Esophagus squamous epithelium (tissue), 5 donors: ENCODE measurements around the gene SPTLC2. TPM values are rescaled to one million over a fixed set of nuclear protein-coding genes. Genes with fewer than 3 reads are reported as not detected.
A peak's percentile ranks its signal among the peaks of the same experiment; 100 is the strongest.

Source experiments
- DNase-seq: peaks from one replicate; lab custom pipeline; 2025; lab: John Stamatoyannopoulos, UW
- H3K27ac ChIP-seq, 4 donors: fragments of 200-600 bp; sonication (generic); one replicate each; pipeline ENCODE4 v1.5.1; 2016 to 2019; ENCODE audit warnings: mild to moderate bottlenecking in 1 of 4
- H3K27me3 ChIP-seq, 4 donors: fragments of 200-600 bp; sonication (generic); 1 replicate in 3 of 4; 2 replicates in 1 of 4; pipeline versions ENCODE4 v1.5.1 to v1.6.0; 2017 to 2021; ENCODE audit warnings: antibody characterized with exemption in 1 of 4
- H3K36me3 ChIP-seq, 3 donors: fragments of 200-600 bp; sonication (generic); one replicate each; pipeline ENCODE4 v1.5.1; 2016 to 2019
- H3K4me1 ChIP-seq, 3 donors: fragments of 200-600 bp; sonication (generic); one replicate each; pipeline ENCODE4 v1.5.1; 2017 to 2019
- H3K4me3 ChIP-seq, 4 donors: fragments of 200-600 bp; sonication (generic); 1 replicate in 3 of 4; 2 replicates in 1 of 4; pipeline ENCODE4 v1.5.1; 2016 to 2019; ENCODE audit warnings: mild to moderate bottlenecking in 2 of 4, moderate library complexity in 1 of 4
- H3K9me3 ChIP-seq, 3 donors: fragments of 200-600 bp; sonication (generic); one replicate each; pipeline ENCODE4 v1.5.1; 2016 to 2019
- POLR2A ChIP-seq, 4 donors: fragments of 450-650 bp; IDR thresholded peaks; one replicate each; pipeline ENCODE4 v1.6.1; 2017; ENCODE audit warnings: antibody characterized with exemption in 4 of 4, mild to moderate bottlenecking in 4 of 4, moderate library complexity in 3 of 4
- WGBS, 2 donors: methylation state at CpG; one replicate each; pipeline ENCODE4 v1.1.5; 2018; 5-methylcytosine and 5-hydroxymethylcytosine counted together
- intact Hi-C: fragments of 100-400 bp; cut with DNase I; formaldehyde crosslinking; loops from one replicate; pipeline ENCODE4 v1.15.0; 2022
- total RNA-seq, 4 donors: library from RNA; depleted of rRNA; stranded (reverse); fragments of >200 nt; gene quantifications; one replicate each; pipeline ENCODE4 v1.1.0, GENCODE V29; 2016
- TF ChIP-seq, protein P1 (sequence below), 6 experiments: fragments of 450-650 bp in 4 of 6; fragments of 200-600 bp in 2 of 6; sonication (generic) in 2 of 6; IDR thresholded peaks; one replicate each; pipeline ENCODE4 v1.5.1; 2016 to 2019; ENCODE audit warnings: antibody characterized with exemption in 6 of 6, mild to moderate bottlenecking in 4 of 6, moderate library complexity in 4 of 6
- donor health status: DM: yes; HTN: yes; CAD: no.

SPTLC2 gene
- total RNA-seq, 4 donors from 2014 or later, result 35.1 to 50.5 (median 39.9) TPM

GRCh38 chr14:77583657-77584056 lies 32.8 kb downstream of the SPTLC2 start:
- TF ChIP-seq, protein P1, sequence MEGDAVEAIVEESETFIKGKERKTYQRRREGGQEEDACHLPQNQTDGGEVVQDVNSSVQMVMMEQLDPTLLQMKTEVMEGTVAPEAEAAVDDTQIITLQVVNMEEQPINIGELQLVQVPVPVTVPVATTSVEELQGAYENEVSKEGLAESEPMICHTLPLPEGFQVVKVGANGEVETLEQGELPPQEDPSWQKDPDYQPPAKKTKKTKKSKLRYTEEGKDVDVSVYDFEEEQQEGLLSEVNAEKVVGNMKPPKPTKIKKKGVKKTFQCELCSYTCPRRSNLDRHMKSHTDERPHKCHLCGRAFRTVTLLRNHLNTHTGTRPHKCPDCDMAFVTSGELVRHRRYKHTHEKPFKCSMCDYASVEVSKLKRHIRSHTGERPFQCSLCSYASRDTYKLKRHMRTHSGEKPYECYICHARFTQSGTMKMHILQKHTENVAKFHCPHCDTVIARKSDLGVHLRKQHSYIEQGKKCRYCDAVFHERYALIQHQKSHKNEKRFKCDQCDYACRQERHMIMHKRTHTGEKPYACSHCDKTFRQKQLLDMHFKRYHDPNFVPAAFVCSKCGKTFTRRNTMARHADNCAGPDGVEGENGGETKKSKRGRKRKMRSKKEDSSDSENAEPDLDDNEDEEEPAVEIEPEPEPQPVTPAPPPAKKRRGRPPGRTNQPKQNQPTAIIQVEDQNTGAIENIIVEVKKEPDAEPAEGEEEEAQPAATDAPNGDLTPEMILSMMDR (IDR thresholded peaks at IDR 0.05), result no peak
- no peak for TF ChIP-seq POLR2A (IDR thresholded peaks at IDR 0.05)
- intact Hi-C loops, result no loop called here

GRCh38 chr14:77582511-77582910 lies 33.9 kb downstream of the SPTLC2 start:
- H3K36me3 ChIP-seq, result peaks cover 0 to 23% (median 3%) of the 10 kb centered on the region in 3 donors
- WGBS, 2 donors, result 78 to 97% methylated on average over 3 of the region's 3 CpGs
- H3K27ac ChIP-seq, result peak overlapping the region in 2 of 4 donors; percentile 14 to 40
- no peaks in the 10 kb centered on the region for H3K27me3 ChIP-seq
- no peaks in the 10 kb centered on the region for H3K9me3 ChIP-seq
- TF ChIP-seq POLR2A (IDR thresholded peaks at IDR 0.05), result no peak
- TF ChIP-seq, protein P1 (IDR thresholded peaks at IDR 0.05), result no peak
- DNase-seq, result no peak
- no peak overlapping the region for H3K4me3 ChIP-seq
- intact Hi-C loops, result no loop called here
- peaks cover 0 to 40% (median 17%) of the 10 kb centered on the region in 3 donors for H3K4me1 ChIP-seq

More at GRCh38 chr14:77583657-77584056, 32.8 kb downstream of the SPTLC2 start:
- Histone ChIP-seq H3K9me3 (no peaks in the 10 kb centered on the region), H3K4me3 (no peak overlapping the region), H3K36me3 (peaks cover 0 to 11% (median 0%) of the 10 kb centered on the region in 3 donors), H3K27me3 (no peaks in the 10 kb centered on the region), H3K27ac (no peak overlapping the region), H3K4me1 (peaks cover 0 to 51% (median 17%) of the 10 kb centered on the region in 3 donors)
- no peak for DNase-seq
- WGBS, 2 donors, result 80 to 93% methylated on average over 3 of the region's 3 CpGs

DNA sequence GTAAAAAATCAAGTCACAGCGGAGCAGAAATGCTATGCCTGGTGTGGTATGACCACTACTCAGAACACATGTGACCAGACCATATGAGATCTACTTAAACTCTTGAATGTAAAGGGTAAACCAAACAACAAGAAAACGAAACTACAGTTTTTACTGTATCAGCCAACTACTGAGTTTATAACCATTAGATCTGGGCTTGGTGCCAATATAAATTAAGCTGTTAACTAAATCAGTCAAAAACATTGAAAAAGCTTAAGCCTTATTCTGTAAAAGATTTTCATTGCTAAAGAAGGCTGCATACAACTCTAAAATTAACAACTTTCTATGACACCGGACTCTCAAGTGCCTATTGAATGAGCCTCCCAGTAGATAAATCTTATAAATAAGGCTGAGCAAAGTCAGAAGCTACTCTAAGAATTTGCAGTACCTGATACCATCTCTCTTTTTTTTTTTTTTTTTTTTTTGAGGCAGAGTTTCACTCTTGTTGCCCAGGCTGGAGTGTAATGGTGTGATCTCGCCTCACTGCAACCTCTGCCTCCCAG lies 35.4 kb downstream of the SPTLC2 start:
- Histone ChIP-seq H3K27me3 (no peaks in the 10 kb centered on the region), H3K27ac (peak overlapping the region in 2 of 4 donors; percentile 3 to 21), H3K4me3 (peak overlapping the region in 1 of 4 donors; percentile 43), H3K9me3 (no peaks in the 10 kb centered on the region), H3K4me1 (peaks cover 0 to 40% (median 17%) of the 10 kb centered on the region in 3 donors), H3K36me3 (peaks cover 0 to 31% (median 3%) of the 10 kb centered on the region in 3 donors)
- TF ChIP-seq POLR2A (IDR thresholded peaks at IDR 0.05), result no peak
- TF ChIP-seq, protein P1 (IDR thresholded peaks at IDR 0.05), result no peak
- no peak for DNase-seq
- 17 to 25% methylated on average over 4 of the region's 4 CpGs for WGBS, 2 donors
- intact Hi-C loops, result no loop called here

GRCh38 chr14:77580477-77580876 lies 36.0 kb downstream of the SPTLC2 start:
- Histone ChIP-seq H3K9me3 (no peaks in the 10 kb centered on the region), H3K4me3 (peak overlapping the region in 1 of 4 donors; percentile 43), H3K4me1 (peaks cover 0 to 40% (median 17%) of the 10 kb centered on the region in 3 donors), H3K27me3 (no peaks in the 10 kb centered on the region), H3K27ac (peak overlapping the region in 2 of 4 donors; percentile 3 to 21), H3K36me3 (peaks cover 0 to 36% (median 3%) of the 10 kb centered on the region in 3 donors)
- intact Hi-C loops, result no loop called here
- WGBS, 2 donors, result 57 to 88% methylated on average over 4 of the region's 4 CpGs
- no peak for TF ChIP-seq POLR2A (IDR thresholded peaks at IDR 0.05)
- TF ChIP-seq, protein P1 (IDR thresholded peaks at IDR 0.05), result no peak
- no peak for DNase-seq

DNA sequence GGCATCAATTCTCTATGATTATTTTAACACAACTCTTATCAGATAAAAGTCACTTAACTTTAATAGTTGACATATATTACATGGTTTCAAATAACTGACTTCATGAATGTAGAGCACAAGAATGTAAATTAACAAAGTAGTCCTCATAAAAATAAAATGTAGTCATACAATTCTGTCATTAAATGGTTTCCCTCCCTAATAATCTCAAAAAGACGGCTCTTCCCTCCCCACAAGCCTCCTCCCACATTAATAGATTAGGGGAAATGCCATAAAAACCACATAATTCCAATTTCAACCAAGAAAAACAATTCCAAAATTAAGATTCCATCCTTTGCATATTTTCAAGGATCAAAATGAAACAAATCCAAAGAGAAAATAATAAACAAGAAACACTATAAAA lies 36.7 kb downstream of the SPTLC2 start:
- Histone ChIP-seq H3K4me1 (peaks cover 0 to 38% (median 17%) of the 10 kb centered on the region in 3 donors), H3K27ac (no peak overlapping the region)
- TF ChIP-seq POLR2A (IDR thresholded peaks at IDR 0.05), result no peak
- TF ChIP-seq, protein P1 (IDR thresholded peaks at IDR 0.05), result no peak

More for the DNA sequence above, 36.7 kb downstream of the SPTLC2 start:
- Histone ChIP-seq H3K36me3 (peaks cover 0 to 43% (median 3%) of the 10 kb centered on the region in 3 donors), H3K9me3 (no peaks in the 10 kb centered on the region), H3K4me3 (no peak overlapping the region), H3K27me3 (no peaks in the 10 kb centered on the region)
- DNase-seq, result no peak
- WGBS, 2 donors, result 72 to 83% methylated on average over 1 of the region's 1 CpG
- intact Hi-C loops, result no loop called here
